NCI-H2107 treated with DMSO at 0.1 percent for 48 hours (cell line): ENCODE measurements around the gene GYS1.
A peak's percentile ranks its signal among the peaks of the same experiment; 100 is the strongest.
"Not testable (repeated sequence)": the region's sequence is repeated elsewhere in the genome, so short reads cannot be mapped to it uniquely, and the experiment has no call there.

Experiments used
- DNase-seq: peaks from one replicate; lab custom pipeline; 2025; ENCODE audit not compliant: unreplicated experiment; lab: John Stamatoyannopoulos, UW

GYS1 gene

DNA sequence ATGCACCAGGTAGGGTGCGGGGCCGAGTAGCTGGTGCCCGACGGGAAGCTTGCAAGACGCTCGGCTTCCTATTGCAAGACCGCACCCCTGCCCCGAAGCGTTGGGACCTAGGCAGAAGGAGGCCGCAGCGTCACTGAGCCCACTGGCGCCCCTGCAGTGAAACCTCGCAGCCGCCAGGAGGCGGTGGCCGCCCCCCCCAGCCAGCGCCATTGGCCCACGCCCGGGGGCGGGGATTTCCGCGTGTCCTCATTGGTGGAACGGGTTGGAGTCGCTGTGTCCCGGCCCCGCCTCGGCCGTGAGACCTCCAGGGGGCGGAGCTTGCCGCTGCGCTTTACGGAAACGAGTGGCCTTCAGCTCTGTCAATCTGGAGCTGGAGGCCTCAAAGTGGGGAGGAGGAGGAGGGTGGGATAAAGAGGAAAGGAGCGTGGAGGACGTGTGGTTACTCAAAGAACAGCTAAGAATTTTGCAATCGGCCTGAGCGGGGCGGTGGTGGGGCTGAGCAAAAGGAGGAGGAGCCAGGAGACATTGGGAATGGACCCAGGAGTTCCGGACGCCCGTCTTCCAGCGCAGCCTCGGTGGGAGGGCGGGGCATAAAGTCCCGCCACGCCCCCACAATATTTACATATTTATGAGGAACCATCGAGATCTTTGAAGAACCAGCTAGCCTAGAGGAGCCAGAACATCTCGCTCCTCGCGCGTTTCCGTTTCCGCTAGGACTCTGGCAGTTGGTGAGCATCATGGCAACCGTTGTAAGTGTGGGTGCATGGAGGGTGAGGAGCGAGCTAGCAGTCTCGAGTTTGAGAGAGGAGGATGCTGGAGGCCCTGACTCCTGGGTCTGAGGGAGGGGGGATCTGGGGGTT, at the start of gene GYS1, which contains the start of gene RUVBL2:
Gene GYS1 (minus strand): TSS at position 135 of the 860 bp plus-strand sequence. CDS start 197 bp downstream, outside the sequence.
Gene RUVBL2 (plus strand): TSS at position 713 of the 860 bp plus-strand sequence. CDS start 25 bp downstream, at position 738.
- DNase-seq: peak; percentile 96

DNA sequence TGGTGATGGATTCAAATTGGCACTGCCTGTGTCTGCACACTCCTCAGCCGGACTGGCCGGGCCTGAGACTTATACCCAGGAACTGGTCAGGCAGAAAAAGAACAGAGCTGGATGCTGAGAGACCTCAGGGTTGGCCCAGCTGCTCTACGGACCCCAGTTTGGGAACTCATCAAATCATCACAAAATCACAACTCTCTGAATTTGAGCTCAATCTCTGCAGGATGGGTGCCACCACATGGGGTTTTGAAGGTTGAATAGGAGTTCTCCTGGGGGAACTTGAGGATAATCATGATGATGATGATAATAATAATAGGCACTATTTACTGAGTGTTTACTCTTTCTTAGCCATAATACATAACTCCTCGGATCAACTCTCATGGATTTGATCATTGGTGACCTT, 49.6 kb upstream of the GYS1 start:
- not testable (repeated sequence) for DNase-seq

DNA sequence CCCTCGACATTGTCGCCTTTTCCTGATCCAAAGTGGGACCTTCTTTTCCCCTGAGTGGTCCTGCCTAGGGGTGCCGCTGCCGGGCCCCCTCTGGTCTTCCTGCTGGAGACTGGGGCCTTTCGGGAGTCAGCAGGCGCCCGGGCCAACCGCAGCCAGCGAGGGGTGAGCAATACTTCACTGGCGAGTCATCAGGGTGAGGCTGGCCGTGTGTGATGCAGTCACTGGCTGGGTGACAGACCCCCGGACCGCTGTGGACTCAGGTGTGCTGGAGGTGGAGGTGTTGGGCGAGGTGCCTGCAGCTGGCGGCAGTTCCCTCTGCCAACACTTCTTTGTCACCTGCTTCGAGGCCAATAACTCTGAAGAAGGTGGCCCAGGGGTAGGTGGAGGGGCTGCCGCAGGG, 49.1 kb upstream of the GYS1 start:
- no peak for DNase-seq

DNA sequence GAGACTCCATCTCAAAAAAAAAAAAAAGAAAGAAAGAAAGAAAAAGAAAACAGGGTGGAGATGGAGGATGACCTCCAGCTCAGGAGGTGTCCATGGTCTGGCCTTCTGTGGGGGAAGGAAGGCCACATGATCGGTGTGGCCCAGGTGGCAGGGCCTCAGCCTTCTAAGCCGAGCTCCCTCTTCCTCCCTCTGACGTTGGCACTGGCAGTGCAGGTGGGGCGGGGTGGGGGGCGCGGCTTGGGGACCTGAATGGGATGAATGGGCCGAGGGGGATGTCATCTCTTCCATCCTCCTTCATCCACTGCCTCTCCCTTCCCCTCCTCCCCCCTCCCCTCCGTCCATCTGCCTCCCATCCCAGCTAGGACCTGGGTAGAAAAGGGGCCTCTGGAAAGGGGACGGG, 46.6 kb upstream of the GYS1 start:
- DNase-seq: not testable (repeated sequence)

DNA sequence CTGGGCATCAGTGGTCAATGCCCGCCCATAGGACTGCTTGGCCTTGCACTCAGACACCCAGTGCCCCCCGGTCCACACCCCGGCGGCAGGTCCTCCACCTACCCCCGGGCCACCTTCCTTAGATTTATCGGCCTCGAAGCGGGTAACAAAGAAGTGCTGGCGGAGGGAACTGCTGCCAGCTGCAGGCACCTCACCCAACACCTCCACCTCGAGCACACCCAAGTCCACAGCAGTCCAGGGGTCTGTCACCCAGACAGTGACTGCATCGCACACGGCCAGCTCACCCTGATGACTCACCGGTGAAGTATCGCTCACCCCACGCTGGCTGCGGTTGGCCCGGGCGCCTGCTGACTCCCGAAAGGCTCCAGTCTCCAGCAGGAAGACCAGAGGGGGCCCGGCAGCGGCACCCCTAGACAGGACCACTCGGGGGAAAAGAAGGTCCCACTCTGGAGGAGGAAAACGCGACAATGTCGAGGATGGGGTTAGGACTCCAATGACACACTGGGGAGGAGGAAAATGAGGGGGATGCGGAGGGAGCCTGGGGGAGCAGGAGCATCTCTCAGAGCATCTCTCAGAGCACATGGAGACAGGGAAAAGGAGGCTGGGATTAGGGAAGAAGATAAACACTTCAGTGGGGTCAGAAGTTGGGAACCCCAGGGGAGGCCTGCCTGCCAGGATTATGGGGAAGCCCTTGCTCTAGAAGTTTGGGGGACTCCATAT, 45.6 kb upstream of the GYS1 start:
- not testable (repeated sequence) for DNase-seq

DNA sequence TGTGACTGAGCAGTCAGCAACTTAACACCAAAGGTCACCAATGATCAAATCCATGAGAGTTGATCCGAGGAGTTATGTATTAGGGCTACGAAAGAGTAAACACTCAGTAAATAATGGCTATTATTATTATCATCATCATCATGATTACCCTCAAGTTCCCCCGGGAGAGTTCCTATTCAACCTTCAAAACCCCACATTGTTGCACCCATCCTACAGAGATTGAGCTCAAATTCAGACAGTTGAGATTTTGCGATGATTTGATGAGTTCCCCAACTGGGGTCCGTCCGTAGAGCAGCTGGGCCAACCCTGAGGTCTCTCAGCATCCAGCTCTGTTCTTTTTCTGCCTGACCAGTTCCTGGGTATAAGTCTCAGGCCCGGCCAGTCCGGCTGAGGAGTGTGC, 45.0 kb upstream of the GYS1 start:
- not testable (repeated sequence) for DNase-seq

DNA sequence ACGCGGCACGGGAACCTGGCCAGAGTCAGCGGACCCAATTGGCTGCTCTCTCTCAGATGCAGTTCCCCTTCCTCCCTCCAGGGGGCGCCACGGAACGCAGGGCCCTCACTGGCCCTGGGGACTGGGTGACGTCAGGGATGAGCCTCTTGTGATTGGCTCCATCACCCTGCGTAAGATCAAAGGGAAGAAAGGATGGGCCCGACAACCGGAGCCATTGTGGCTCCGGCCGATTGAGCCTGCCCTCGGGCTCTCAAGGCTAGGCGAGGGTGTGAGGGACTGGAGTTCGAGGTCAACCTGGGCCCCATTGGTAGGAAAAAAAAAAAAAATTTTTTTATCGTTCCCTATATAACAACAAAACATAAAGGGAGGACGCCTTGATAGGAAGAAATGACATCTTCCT, 43.7 kb upstream of the GYS1 start, which contains the start of gene CGB1:
Gene CGB1 (minus strand): TSS at position 81 of the 400 bp plus-strand sequence. CDS start 184 bp downstream, outside the sequence.
- DNase-seq: not testable (repeated sequence)

DNA sequence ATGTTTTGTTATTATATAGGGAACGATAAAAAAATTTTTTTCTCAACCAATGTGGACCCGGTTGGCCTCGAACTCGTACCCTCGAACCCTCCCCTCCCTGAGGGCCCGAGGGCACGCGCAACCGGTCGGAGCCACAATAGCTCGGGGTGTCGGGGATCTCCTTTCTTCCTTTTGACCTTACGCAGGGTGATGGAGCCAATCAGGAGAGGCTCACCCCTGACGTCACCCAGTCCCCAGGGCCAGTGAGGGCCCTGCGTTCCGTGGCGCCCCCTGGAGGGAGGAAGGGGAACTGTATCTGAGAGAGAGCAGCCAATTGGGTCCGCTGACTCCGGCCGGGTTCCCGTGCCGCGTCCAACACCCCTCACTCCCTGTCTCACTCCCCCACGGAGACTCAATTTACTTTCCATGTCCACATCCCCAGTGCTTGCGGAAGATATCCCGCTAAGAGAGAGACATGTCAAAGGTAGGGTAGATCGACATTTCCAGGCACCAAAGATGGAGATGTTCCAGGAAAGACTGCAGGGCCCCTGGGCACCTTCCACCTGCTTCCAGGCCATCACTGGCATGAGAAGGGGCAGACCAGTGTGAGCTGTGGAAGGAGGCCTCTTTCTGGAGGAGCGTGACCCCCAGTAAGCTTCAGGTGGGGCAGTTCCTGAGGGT, 38.7 kb upstream of the GYS1 start, which contains the start of gene CGB2:
Gene CGB2 (plus strand): TSS at position 249 of the 660 bp plus-strand sequence. CDS start 206 bp downstream, at position 455.
- DNase-seq: not testable (repeated sequence)

DNA sequence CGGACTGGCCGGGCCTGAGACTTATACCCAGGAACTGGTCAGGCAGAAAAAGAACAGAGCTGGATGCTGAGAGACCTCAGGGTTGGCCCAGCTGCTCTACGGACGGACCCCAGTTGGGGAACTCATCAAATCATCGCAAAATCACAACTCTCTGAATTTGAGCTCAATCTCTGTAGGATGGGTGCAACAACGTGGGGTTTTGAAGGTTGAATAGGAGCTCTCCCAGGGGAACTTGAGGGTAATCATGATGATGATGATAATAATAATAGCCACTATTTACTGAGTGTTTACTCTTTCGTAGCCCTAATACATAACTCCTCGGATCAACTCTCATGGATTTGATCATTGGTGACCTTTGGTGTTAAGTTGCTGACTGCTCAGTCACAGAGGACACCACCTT, 37.2 kb upstream of the GYS1 start:
- DNase-seq: not testable (repeated sequence)

DNA sequence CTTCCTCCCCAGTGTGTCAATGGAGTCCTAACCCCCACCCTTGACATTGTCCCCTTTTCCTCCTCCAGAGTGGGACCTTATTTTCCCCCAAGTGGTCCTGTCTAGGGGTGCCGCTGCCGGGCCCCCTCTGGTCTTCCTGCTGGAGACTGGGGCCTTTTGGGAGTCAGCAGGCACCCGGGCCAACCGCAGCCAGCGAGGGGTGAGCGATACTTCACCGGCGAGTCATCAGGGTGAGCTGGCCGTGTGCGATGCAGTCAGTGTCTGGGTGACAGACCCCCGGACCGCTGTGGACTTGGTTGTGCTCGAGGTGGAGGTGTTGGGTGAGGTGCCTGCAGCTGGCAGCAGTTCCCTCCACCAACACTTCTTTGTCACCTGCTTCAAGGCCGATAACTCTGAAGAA, 36.6 kb upstream of the GYS1 start:
- DNase-seq: not testable (repeated sequence)

DNA sequence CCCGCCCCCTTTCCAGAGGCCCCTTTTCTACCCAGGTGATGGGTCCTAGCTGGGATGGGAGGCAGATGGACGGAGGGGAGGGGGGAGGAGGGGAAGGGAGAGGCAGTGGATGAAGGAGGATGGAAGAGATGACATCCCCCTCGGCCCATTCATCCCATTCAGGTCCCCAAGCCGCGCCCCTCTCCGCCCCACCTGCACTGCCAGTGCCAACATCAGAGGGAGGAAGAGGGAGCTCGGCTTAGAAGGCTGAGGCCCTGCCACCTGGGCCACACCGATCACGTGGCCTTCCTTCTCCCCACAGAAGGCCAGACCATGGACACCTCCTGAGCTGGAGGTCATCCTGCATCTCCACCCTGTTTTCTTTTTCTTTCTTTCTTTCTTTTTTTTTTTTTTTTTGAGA, 35.6 kb upstream of the GYS1 start:
- not testable (repeated sequence) for DNase-seq

DNA sequence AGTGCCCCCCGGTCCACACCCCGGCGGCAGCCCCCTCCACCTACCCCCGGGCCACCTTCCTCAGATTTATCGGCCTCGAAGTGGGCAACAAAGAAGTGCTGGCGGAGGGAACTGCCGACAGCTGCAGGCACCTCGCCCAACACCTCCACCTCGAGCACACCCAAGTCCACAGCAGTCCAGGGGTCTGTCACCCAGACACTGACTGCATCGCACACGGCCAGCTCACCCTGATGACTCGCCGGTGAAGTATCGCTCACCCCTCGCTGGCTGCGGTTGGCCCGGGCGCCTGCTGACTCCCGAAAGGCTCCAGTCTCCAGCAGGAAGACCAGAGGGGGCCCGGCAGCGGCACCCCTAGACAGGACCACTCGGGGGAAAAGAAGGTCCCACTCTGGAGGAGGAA, 32.5 kb upstream of the GYS1 start:
- DNase-seq: not testable (repeated sequence)

DNA sequence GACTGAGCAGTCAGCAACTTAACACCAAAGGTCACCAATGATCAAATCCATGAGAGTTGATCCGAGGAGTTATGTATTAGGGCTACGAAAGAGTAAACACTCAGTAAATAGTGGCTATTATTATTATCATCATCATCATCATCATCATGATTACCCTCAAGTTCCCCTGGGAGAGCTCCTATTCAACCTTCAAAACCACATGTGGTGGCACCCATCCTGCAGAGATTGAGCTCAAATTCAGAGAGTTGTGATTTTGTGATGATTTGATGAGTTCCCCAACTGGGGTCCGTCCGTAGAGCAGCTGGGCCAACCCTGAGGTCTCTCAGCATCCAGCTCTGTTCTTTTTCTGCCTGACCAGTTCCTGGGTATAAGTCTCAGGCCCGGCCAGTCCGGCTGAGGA, 32.0 kb upstream of the GYS1 start:
- not testable (repeated sequence) for DNase-seq

DNA sequence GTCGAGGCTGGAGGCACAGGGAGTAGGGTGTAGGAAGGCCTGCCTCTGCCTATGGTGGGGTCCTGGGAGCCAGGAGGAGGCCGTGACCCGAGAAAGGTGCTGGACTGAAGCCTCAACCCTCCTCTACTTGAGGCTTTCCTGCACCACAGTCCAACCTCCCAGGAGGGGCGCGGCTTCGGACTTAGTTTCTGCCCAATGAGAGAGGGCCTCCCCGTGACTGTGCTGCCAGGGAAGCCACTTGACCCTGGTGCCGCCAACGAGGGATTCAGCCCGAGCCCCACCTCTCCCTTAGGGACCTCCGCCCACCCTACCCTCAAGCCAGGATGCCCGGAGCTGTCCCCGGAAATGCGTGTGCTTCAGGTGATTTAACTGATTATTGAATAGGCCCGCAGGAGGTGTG, 31.1 kb upstream of the GYS1 start, which contains the start of gene CGB3:
Gene CGB3 (minus strand): TSS at position 101 of the 400 bp plus-strand sequence. CDS start 362 bp downstream, outside the sequence.
- DNase-seq: not testable (repeated sequence)

DNA sequence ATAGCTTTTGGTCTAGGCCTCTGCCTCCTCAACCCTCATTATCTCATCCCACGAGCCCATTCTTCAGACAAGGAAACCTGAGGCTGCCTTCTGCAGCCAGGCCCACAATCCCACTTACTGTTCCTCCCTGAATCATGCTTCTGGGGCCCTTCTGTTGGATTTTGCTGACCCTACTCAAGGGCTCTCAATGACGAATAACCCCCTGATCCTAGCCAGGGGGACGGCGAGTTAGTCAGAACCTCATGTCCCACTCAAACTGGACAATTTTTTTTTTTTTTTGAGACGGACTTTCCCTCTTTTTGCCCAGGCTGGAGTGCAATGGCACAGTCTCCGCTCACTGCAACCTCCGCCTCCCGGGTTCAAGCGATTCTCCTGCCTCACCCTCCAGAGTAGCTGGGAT, 29.0 kb upstream of the GYS1 start:
- DNase-seq: no peak

DNA sequence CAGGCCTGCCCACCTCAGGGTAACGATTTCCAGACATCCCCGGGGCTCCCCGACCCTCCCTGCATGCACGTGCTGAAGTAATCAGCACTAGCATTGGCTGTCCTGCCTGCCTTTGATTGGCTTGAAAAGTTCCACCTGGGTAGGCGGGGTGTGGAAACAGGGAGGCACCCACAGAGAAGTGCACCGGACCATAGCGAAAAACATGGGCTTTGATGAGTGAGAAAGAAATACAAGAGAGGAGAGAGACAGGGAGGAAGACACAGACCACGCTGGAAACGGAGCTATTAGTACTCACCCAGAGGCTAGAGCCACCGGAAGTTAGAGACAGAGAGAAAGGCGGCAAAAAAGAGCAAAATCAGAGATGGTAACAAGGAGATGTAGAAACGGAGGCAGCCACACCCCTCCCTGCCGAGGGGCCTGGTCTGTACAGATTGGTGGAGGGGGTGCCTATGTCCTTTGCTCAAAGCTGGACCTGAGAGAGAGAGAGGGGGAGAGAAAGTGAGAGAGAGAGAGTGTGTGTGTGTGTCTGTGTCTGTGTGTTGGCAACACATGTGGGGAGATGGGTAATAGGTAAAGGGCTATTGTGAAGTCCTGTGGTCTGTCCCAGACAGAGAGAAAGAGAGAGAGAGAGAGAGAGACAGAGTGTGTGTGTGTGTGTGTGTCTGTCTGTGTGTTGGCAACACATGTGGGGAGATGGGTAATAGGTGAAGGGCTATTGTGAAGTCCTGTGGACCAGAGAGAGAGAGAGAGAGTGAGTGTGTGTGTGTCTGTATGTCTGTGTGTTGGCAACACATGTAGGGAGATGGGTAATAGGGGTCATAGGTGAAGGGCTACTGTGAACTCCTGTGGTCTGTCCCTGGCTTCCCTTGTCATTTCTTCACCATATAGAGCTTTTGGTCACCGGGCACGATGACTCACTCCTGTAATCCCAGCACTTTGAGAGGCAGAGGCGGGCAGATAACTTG, 28.1 kb upstream of the GYS1 start:
- DNase-seq: no peak

DNA sequence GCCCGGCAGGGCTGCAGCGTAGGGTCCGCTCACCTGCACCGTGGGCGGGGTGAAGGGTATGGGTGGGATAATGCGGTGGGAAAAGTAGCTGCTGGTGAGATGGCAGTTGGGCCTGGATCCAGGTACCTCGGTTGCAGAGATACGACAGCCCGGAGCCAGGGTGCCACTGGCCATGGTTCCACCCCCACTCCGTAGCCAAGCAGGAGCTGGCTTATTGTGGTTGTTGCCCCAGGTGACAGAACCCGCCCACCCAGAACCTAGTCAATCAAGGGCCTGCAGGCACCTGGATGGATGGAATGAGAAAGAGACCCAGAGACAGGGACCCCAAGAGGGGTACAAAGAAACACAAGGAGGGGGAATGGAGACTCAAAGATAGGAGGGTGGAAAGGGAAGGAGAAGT, 27.2 kb upstream of the GYS1 start:
- no peak for DNase-seq

DNA sequence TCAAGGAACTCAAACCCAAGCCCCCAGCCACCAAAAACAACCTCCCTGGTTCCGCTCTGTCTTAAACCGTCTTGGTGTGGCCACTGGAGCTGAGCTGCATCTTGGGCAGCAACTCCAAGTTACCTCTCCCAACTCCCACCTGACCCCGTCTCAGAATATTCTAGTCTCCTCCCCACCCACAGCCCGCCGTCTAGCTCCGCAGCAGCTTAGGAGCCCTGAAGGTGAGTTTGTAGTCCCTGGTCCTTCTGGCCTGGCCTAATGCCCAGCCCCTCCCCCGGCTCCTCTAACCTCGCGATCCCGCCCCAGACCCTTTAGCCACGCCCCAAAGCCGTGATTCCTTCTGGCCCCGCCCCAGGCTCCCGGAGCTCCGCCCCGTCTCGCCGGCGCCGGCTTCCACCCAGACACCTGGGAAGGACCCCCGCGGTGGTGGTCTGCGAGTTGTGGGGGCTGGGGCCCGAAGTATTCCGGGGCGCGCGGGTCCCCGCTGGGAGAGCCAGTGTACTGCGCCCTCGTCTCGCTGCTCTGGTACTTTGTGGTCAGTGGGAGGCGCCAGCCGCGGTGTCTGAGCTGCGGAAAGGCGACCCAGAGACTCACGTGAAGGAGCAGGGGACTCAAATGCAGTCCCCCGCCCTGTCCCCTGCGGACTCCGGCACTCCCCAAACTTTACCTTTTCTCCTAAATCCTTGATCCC, 26.3 kb upstream of the GYS1 start:
- peak; percentile 20 for DNase-seq
